ENCODE results near the gene E2F1.

The E2F1 gene

GRCh38 chr20:33694639-33695012 is 8.4 kb upstream of the E2F1 start:
- no peak overlapping the region for H3K9ac ChIP-seq (ENCODE audit: low read depth, low read length)
- H3K9me3 ChIP-seq (ENCODE audit: insufficient read depth, low read depth, low read length) = 0 out of 2 replicates have a peak, but pooled peaks cover 3% of the 10 kb centered on the region
- H3K27me3 ChIP-seq (ENCODE audit: insufficient read depth, low read length) = peaks cover 6% of the 10 kb centered on the region
- no peaks in the 10 kb centered on the region for H3K36me3 ChIP-seq (ENCODE audit: insufficient read depth, low read length)
- 76% methylated on average over 6 of the region's 6 CpGs for WGBS
- no peak overlapping the region for H3K27ac ChIP-seq (ENCODE audit: low read depth, low read length)
- H3K4me1 ChIP-seq (ENCODE audit: insufficient read depth, low read length) = peaks cover 23% of the 10 kb centered on the region
- no peak overlapping the region for H3K4me3 ChIP-seq (ENCODE audit: low read length)

DNA sequence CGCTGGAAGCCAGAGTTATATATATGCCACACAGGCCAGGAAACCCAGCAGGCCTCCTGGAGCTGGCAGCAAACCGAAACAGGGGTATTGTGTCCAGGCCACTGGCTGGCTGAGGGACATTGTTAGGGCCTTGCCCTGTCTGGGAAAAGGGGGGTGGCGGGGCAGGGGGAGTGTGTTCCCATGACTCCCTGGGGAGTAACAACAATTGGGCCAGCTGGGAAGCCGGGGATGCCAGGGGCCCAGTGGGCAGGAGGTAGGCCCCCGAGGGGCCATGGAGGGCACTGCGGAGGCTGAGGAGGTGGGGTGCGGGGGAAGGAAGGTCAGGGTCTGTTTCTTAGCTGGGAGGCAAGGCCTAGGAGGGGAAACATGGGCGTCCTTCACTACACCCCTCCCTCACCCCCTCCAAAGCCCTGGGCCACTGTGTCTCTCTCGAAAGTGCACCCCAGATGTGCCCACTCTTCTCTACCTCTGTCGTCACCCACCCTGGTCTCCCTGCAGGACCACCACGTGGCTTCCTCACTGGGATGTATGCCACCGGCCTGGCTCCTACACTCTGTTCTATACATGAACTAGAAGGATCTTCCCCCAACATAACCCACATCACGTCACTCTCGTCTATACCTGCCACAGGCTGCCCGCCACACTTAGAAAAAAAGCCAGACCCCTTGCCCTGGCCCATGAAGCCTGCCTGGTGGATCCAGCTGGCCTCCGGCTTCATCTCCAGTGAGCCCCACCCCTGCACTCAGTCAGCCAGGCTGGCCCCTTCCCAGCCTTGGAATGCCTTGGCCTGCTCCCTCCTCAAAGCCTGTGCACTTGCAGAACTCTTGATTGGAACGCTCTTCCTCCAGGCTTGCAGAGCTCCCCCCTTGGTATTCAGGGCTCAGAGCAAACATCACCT is 7.8 kb upstream of the E2F1 start:
- peaks cover 12% of the 10 kb centered on the region for H3K27me3 ChIP-seq (ENCODE audit: insufficient read depth, low read length)
- 0 out of 2 replicates have a peak, but pooled peaks cover 3% of the 10 kb centered on the region for H3K9me3 ChIP-seq (ENCODE audit: insufficient read depth, low read depth, low read length)
- H3K9ac ChIP-seq (ENCODE audit: low read depth, low read length) = no peak overlapping the region
- H3K4me3 ChIP-seq (ENCODE audit: low read length) = no peak overlapping the region
- H3K27ac ChIP-seq (ENCODE audit: low read depth, low read length) = no peak overlapping the region
- whole genome bisulfite sequencing = 78% methylated on average over 17 of the region's 17 CpGs
- H3K4me1 ChIP-seq (ENCODE audit: insufficient read depth, low read length) = peaks cover 23% of the 10 kb centered on the region
- no peaks in the 10 kb centered on the region for H3K36me3 ChIP-seq (ENCODE audit: insufficient read depth, low read length)

GRCh38 chr20:33693289-33693688 is 7.1 kb upstream of the E2F1 start:
- 0 out of 2 replicates have a peak, but pooled peaks cover 3% of the 10 kb centered on the region for H3K9me3 ChIP-seq (ENCODE audit: insufficient read depth, low read depth, low read length)
- no peak overlapping the region for H3K4me3 ChIP-seq (ENCODE audit: low read length)
- H3K27me3 ChIP-seq (ENCODE audit: insufficient read depth, low read length) = peaks cover 19% of the 10 kb centered on the region
- peaks cover 23% of the 10 kb centered on the region for H3K4me1 ChIP-seq (ENCODE audit: insufficient read depth, low read length)
- no peak overlapping the region for H3K27ac ChIP-seq (ENCODE audit: low read depth, low read length)
- H3K36me3 ChIP-seq (ENCODE audit: insufficient read depth, low read length) = no peaks in the 10 kb centered on the region
- H3K9ac ChIP-seq (ENCODE audit: low read depth, low read length) = no peak overlapping the region
- WGBS = 82% methylated on average over 4 of the region's 5 CpGs

DNA sequence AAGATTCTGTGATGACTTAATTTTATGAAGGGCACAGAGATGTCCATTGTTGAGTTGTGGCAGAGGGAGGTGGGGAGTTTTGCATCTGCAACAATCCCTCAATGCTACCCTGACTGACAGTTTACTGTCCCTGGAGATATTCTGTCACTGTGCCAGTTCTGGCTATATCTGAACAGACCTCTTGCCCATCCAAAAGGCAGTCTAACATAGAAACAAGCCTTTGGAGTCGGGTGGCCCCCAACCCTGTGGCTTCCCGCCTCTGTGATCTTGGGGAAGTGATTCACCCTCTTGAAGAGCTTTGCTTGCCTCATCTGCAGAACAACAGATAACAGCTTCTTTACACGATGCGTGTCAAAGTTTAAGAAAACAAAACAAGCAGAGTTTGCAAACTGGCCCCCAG is 3.8 kb upstream of the E2F1 start:
- no peak overlapping the region for H3K9ac ChIP-seq (ENCODE audit: low read depth, low read length)
- no peak overlapping the region for H3K4me3 ChIP-seq (ENCODE audit: low read length)
- H3K4me1 ChIP-seq (ENCODE audit: insufficient read depth, low read length) = peaks cover 28% of the 10 kb centered on the region
- H3K9me3 ChIP-seq (ENCODE audit: insufficient read depth, low read depth, low read length) = no peaks in the 10 kb centered on the region
- no peaks in the 10 kb centered on the region for H3K36me3 ChIP-seq (ENCODE audit: insufficient read depth, low read length)
- H3K27me3 ChIP-seq (ENCODE audit: insufficient read depth, low read length) = peaks cover 23% of the 10 kb centered on the region
- WGBS = 30% methylated on average over 4 of the region's 4 CpGs
- H3K27ac ChIP-seq (ENCODE audit: low read depth, low read length) = no peak overlapping the region

DNA sequence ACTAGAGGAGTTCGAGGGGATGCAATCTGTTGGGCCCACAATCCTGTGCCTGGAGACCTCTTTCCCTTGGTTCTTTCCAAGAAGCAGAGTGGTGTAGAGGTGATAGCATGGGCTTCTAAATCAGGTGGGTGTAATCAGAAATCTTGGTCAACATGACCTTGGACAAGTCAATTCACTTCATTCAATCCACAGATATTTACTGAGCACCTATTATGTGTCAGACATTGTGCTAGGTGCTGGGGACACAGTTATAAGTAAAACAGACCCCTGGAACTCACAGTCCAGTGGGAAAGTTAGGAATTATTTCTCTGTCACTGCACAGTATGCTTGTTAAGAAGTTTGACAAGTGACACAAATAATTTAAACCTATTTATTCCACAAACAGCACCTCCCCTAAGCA is 3.3 kb upstream of the E2F1 start:
- H3K36me3 ChIP-seq (ENCODE audit: insufficient read depth, low read length) = no peaks in the 10 kb centered on the region
- H3K4me3 ChIP-seq (ENCODE audit: low read length) = no peak overlapping the region
- H3K4me1 ChIP-seq (ENCODE audit: insufficient read depth, low read length) = peaks cover 26% of the 10 kb centered on the region
- WGBS = 100% methylated on average over 1 of the region's 1 CpG
- peaks cover 23% of the 10 kb centered on the region for H3K27me3 ChIP-seq (ENCODE audit: insufficient read depth, low read length)
- no peaks in the 10 kb centered on the region for H3K9me3 ChIP-seq (ENCODE audit: insufficient read depth, low read depth, low read length)
- no peak overlapping the region for H3K9ac ChIP-seq (ENCODE audit: low read depth, low read length)
- no peak overlapping the region for H3K27ac ChIP-seq (ENCODE audit: low read depth, low read length)

DNA sequence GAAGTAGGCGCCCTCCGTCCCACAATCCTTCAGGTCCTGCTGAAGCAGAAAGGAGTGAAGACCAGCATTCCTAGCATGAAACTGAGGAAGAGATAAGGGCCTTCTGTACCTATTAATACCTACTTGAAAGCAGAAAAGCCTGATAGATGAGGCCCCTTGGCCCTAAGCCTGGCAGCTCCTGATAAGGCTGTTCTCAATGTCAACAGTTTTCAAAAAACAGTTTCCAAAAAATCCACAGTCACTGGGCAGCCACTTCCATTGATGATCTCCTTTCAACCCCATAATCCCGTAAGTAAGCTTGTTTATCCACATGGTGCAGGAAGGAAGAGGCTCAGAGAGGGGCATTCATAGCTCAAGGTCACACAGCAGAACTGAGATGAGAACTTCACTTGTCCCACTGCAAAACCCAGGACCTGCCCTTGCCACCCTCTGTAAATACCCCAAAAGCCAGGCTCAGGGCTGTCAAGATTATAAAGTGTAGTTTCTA is 2.8 kb upstream of the E2F1 start:
- Histone ChIP-seq H3K9ac (ENCODE audit: low read depth, low read length) (no peak overlapping the region), H3K9me3 (ENCODE audit: insufficient read depth, low read depth, low read length) (no peaks in the 10 kb centered on the region), H3K4me3 (ENCODE audit: low read length) (no peak overlapping the region), H3K27me3 (ENCODE audit: insufficient read depth, low read length) (peaks cover 23% of the 10 kb centered on the region), H3K4me1 (ENCODE audit: insufficient read depth, low read length) (peaks cover 20% of the 10 kb centered on the region), H3K27ac (ENCODE audit: low read depth, low read length) (no peak overlapping the region), H3K36me3 (ENCODE audit: insufficient read depth, low read length) (no peaks in the 10 kb centered on the region)
- 87% methylated on average over 3 of the region's 3 CpGs for WGBS

- no peaks in the 10 kb centered on the region for H3K36me3 ChIP-seq (ENCODE audit: insufficient read depth, low read length)
- no peak overlapping the region for H3K4me3 ChIP-seq (ENCODE audit: low read length)
- H3K27me3 ChIP-seq (ENCODE audit: insufficient read depth, low read length) = peaks cover 23% of the 10 kb centered on the region
- WGBS = 93% methylated on average over 3 of the region's 3 CpGs
- H3K27ac ChIP-seq (ENCODE audit: low read depth, low read length) = no peak overlapping the region
- no peak overlapping the region for H3K9ac ChIP-seq (ENCODE audit: low read depth, low read length)
- H3K9me3 ChIP-seq (ENCODE audit: insufficient read depth, low read depth, low read length) = no peaks in the 10 kb centered on the region
- peaks cover 17% of the 10 kb centered on the region for H3K4me1 ChIP-seq (ENCODE audit: insufficient read depth, low read length)
Measured at GRCh38 chr20:33687993-33688937, 2.1 kb upstream of the E2F1 start.

DNA sequence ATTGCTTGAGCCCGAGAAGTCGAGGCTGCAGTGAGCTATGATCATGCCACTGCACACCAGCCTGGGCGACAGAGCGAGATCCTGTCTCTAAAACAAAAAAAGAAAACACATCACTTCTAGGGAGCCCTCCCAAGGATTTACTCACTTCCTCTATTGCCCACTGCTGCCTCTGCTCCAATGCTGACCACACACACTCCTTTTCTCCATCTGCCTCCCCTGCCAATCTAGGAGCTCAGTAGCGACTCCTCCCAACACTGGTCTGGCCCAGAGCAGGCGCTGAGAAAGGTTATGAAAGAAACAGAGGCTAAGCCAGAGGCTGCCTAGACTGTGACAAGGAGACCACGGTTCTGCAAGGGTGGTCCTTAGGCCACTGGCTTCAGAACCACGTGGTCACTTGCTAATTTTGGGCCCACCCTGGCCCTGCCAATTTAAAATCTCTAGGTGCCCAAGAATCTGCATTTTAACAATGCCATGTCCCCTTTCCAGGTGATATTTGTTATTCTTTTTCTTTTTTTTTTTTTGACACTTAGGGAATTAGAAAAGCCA is 1.3 kb upstream of the E2F1 start:
- Histone ChIP-seq H3K9me3 (ENCODE audit: insufficient read depth, low read depth, low read length) (no peaks in the 10 kb centered on the region), H3K27ac (ENCODE audit: low read depth, low read length) (no peak overlapping the region), H3K27me3 (ENCODE audit: insufficient read depth, low read length) (peaks cover 23% of the 10 kb centered on the region), H3K4me1 (ENCODE audit: insufficient read depth, low read length) (peaks cover 15% of the 10 kb centered on the region; the same call in 1 of the 2 replicates), H3K4me3 (ENCODE audit: low read length) (no peak overlapping the region), H3K36me3 (ENCODE audit: insufficient read depth, low read length) (no peaks in the 10 kb centered on the region), H3K9ac (ENCODE audit: low read depth, low read length) (no peak overlapping the region)
- 88% methylated on average over 8 of the region's 8 CpGs for WGBS

GRCh38 chr20:33686984-33687366 is 790 bp upstream of the E2F1 start:
- Histone ChIP-seq H3K27me3 (ENCODE audit: insufficient read depth, low read length) (peaks cover 23% of the 10 kb centered on the region), H3K9ac (ENCODE audit: low read depth, low read length) (peak overlapping the region; percentile 2; the same call in 1 of the 2 replicates)
- 86% methylated on average over 14 of the region's 14 CpGs for WGBS

GRCh38 chr20:33685328-33686099 is 671 bp downstream of the E2F1 start:
- under 1% methylated on average over 53 of the region's 53 CpGs for WGBS
- H3K36me3 ChIP-seq (ENCODE audit: insufficient read depth, low read length) = peaks cover 5% of the 10 kb centered on the region; the same call in 1 of the 2 replicates
- H3K9ac ChIP-seq (ENCODE audit: low read depth, low read length) = peak overlapping the region; percentile 86
- no peaks in the 10 kb centered on the region for H3K9me3 ChIP-seq (ENCODE audit: insufficient read depth, low read depth, low read length)
- peaks cover 21% of the 10 kb centered on the region for H3K27me3 ChIP-seq (ENCODE audit: insufficient read depth, low read length)
- H3K4me1 ChIP-seq (ENCODE audit: insufficient read depth, low read length) = peaks cover 15% of the 10 kb centered on the region; the same call in 1 of the 2 replicates
- peak overlapping the region; percentile 68 for H3K4me3 ChIP-seq (ENCODE audit: low read length)
- H3K27ac ChIP-seq (ENCODE audit: low read depth, low read length) = peak overlapping the region; percentile 20; the same call in 1 of the 2 replicates

More at GRCh38 chr20:33686984-33687366, 790 bp upstream of the E2F1 start:
- peak overlapping the region; percentile 42 for H3K4me3 ChIP-seq (ENCODE audit: low read length)
- no peak overlapping the region for H3K27ac ChIP-seq (ENCODE audit: low read depth, low read length)
- no peaks in the 10 kb centered on the region for H3K36me3 ChIP-seq (ENCODE audit: insufficient read depth, low read length)
- H3K9me3 ChIP-seq (ENCODE audit: insufficient read depth, low read depth, low read length) = no peaks in the 10 kb centered on the region
- H3K4me1 ChIP-seq (ENCODE audit: insufficient read depth, low read length) = peaks cover 15% of the 10 kb centered on the region; the same call in 1 of the 2 replicates
